Activated T-helper 1 cell treated with anti-CD3 and anti-CD28 coated beads, Interleukin-12 subunit alpha, Interleukin-12 subunit beta, Interleukin-2, Interleukin-4 antibody, amounts not matched to agents 30 ng/mL and 10 ng/mL and 1 ng/mL, durations not matched to agents 14 hours and 24 hours and 36 hours (primary cell): ENCODE data around the gene ABCB10. TPM values are rescaled to one million over a fixed set of nuclear protein-coding genes. Genes with fewer than 3 reads are reported as not detected.
A peak's percentile ranks its signal among the peaks of the same experiment; 100 is the strongest.
"Not testable (repeated sequence)": the region's sequence is repeated elsewhere in the genome, so short reads cannot be mapped to it uniquely, and the experiment has no call there.

ENCODE experiments used
- DNase-seq: peaks from one replicate; pipeline ENCODE4 v3.0.0; 2021; ENCODE audit warnings: low spot score
- H3K27ac Mint-ChIP-seq: one replicate; pipeline ENCODE4 v1.8.0; 2021; ENCODE audit warnings: mild to moderate bottlenecking, mixed read lengths
- H3K27me3 Mint-ChIP-seq: one replicate; pipeline ENCODE4 v1.8.0; 2022; ENCODE audit warnings: mild to moderate bottlenecking, moderate library complexity, mixed read lengths; ENCODE audit not compliant: insufficient read depth
- H3K36me3 Mint-ChIP-seq: one replicate; pipeline ENCODE4 v1.8.0; 2021; ENCODE audit warnings: low read depth, mixed read lengths
- H3K4me1 Mint-ChIP-seq: one replicate; pipeline ENCODE4 v1.8.0; 2021; ENCODE audit warnings: low read depth, mixed read lengths
- H3K4me3 Mint-ChIP-seq: one replicate; pipeline ENCODE4 v1.8.0; 2021; ENCODE audit warnings: mild to moderate bottlenecking, moderate library complexity, mixed read lengths
- H3K9me3 Mint-ChIP-seq: one replicate; pipeline ENCODE4 v1.8.0; 2021; ENCODE audit warnings: mixed read lengths
- intact Hi-C: fragments of 100-400 bp; cut with micrococcal nuclease; formaldehyde crosslinking; loops from one replicate; pipeline ENCODE4 v1.15.1; 2024
- total RNA-seq: library from RNA; stranded (reverse); gene quantifications from 2 replicates; pipeline ENCODE4 v1.2.3, GENCODE V29; 2022

Gene ABCB10
- total RNA-seq, 1 donor from 2014 or later, result 46.2 TPM

DNA sequence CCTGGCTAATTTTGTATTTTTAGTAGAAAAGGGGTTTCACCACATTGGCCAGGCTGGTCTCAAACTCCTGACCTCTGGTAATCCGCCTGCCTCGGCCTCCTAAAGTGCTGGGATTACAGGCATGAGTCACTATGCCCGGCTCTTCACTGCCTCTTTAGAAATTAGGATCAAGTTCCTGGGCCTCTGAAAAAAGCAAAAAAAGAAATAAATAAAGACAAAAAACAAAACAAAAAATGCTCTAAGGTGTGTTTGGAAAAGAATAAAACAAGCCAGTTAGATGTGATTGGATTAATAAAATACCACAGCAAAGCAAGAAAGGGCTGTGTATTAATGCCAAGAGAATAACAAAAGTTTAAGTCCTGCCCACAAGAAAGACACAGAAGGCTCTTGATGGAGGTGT, 4.2 kb upstream of the ABCB10 start:
- no peak overlapping the region for H3K27ac Mint-ChIP-seq
- no peaks in the 10 kb centered on the region for H3K36me3 Mint-ChIP-seq
- peaks cover 5% of the 10 kb centered on the region for H3K27me3 Mint-ChIP-seq
- intact Hi-C loops, result no loop called here
- peaks cover 18% of the 10 kb centered on the region for H3K4me1 Mint-ChIP-seq
- DNase-seq, result no peak
- H3K9me3 Mint-ChIP-seq, result no peaks in the 10 kb centered on the region
- no peak overlapping the region for H3K4me3 Mint-ChIP-seq

DNA sequence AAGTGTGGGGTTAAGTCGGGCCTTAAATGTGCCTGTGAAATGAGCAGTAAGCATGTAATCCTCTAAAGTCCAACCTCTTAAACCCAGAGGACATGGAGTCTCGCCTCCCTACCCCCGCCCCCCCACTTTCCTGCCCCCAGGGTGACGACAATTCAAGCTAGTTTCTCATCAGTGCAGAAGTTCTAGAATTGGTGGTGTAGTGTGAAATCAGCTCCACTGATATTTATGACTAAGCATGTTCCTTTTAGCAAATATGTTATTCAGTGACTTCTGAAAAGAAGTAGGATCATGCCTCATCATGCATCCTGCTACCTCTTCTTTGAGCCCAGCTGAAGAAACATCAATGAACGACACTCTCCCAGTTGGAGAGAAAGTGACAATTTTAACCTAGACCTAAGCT, 2.6 kb upstream of the ABCB10 start:
- H3K4me3 Mint-ChIP-seq, result peak overlapping the region; percentile 24

DNA sequence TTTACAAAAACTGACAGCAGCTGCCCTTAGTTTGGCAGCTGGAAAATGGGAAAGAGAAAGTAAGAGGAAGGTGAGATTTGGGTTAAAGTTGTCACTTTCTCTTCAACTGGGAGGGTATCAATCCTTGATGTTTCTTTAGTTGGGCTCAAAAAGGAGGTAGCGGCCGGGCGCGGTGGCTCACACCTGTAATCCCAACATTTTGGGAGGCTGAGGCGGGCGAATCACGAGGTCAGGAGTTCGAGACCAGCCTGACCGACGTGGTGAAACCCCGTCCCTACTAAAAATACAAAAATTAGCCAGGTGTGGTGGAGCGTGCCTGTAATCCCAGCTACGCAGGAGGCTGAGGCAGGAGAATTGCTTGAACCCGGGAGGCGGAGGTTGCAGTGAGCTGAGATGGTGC, 1.6 kb upstream of the ABCB10 start:
- DNase-seq, H3K36me3 Mint-ChIP-seq, H3K27ac Mint-ChIP-seq, H3K9me3 Mint-ChIP-seq, intact Hi-C loops, H3K27me3 Mint-ChIP-seq: not testable (repeated sequence)
- H3K4me1 Mint-ChIP-seq, result peaks cover 39% of the 10 kb centered on the region
- peak overlapping the region; percentile 33 for H3K4me3 Mint-ChIP-seq

More for the DNA sequence above, 2.6 kb upstream of the ABCB10 start:
- Mint-ChIP-seq H3K27me3 (no peaks in the 10 kb centered on the region), H3K4me1 (peaks cover 33% of the 10 kb centered on the region), H3K36me3 (no peaks in the 10 kb centered on the region), H3K27ac (no peak overlapping the region), H3K9me3 (no peaks in the 10 kb centered on the region)
- intact Hi-C loops, result no loop called here
- DNase-seq, result no peak

DNA sequence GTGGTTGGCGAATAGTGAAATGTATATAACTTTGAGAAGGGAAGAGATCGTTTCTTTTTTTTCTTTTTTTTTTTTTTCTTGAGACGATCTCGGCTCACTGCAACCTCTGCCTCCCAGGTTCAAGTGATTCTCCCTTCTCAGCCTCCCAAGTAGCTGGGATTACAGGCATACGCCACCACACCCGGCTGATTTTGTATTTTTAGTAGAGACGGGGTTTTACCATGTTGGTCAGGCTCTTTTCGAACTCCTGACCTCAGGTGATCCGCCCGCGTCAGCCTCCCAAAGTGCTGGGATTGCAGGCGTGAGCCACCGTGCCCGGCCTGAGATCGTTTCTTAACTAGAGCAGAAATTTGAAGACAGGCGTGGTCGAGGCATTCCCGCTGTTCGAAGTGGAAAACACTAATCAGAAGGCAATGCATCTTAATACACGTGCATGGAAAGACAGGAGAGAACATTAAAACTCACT, 862 bp upstream of the ABCB10 start:
- H3K9me3 Mint-ChIP-seq, H3K27me3 Mint-ChIP-seq, H3K36me3 Mint-ChIP-seq, DNase-seq: not testable (repeated sequence)
- intact Hi-C loops, result loop anchor here (1.0 to 5.0 kb wide), 10 partner anchors 51 to 1103 kb away; partner anchors contain the start of genes CCSAP, COG2, NUP133 and TAF5L
- peaks cover 44% of the 10 kb centered on the region for H3K4me1 Mint-ChIP-seq
- peak overlapping the region; percentile 82 for H3K27ac Mint-ChIP-seq
- peak overlapping the region; percentile 90 for H3K4me3 Mint-ChIP-seq

DNA sequence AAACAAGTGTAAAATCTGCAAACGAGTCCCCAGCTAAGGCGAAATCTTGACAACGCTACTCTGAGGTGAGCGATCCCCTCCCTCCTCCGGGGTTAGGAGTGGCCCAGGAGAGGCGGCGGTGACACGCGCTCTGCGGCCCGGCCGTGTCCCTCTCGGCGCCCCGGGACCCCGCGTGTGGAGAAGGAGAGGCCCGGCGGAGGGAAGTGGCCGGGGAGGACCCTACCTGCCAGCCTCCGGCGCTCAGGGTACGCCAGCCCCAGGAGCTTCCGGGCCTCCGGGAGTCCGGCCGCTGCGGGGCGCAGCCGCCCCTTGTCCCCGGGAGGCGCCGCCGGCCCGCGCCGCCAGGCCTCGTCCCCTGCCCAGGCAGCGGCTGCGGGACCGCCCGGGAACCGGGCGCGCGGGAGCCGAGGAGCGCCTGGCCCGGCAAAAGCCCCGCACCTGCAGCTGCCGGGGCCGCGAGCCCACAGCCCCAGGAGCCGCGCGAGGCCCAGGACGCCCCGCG, 543 bp downstream of the ABCB10 start:
- H3K27ac Mint-ChIP-seq, result peak overlapping the region; percentile 83
- H3K4me3 Mint-ChIP-seq, result peak overlapping the region; percentile 89
- H3K36me3 Mint-ChIP-seq, result peaks cover 11% of the 10 kb centered on the region
- intact Hi-C loops, result loop anchor here (1.0 to 5.0 kb wide), 8 partner anchors 16 to 1101 kb away; partner anchors contain the start of genes CCSAP and COG2
- peaks cover 50% of the 10 kb centered on the region for H3K4me1 Mint-ChIP-seq
- no peaks in the 10 kb centered on the region for H3K27me3 Mint-ChIP-seq
- H3K9me3 Mint-ChIP-seq, result no peaks in the 10 kb centered on the region
- DNase-seq, result peak; percentile 32

DNA sequence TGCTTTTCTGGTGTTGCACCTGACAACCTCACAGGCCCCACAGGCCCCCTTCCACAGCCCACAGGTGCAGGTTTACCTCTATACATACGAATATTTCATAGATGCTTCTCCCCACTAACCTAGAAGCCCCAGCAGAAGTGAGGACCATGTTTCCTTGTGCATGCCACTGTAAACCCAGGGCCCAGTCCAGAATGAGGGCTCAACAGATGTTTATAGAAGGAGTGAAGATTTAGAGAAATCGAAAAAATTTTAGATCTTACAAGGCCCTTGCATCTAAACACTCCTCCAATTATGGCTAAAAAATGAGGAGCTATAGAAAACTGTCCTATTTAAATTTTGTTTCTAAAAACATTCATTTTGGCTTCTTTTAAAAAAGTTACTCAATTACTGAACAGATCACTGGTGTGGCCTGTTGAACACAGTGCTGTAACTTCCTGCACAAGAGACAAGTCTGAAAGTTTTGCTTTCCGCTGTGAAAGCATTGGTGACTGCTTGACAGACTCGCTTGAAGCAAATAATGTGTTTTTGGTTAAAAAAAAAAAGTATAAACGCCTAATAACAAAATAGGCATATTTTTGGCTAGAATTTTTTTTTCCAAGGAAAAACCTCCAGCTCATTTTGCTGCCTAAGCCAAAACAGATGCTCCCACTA, 1.2 kb downstream of the ABCB10 start:
- Mint-ChIP-seq H3K4me1 (peaks cover 55% of the 10 kb centered on the region), H3K27me3 (no peaks in the 10 kb centered on the region), H3K4me3 (peak overlapping the region; percentile 89), H3K27ac (peak overlapping the region; percentile 83), H3K9me3 (no peaks in the 10 kb centered on the region), H3K36me3 (peaks cover 11% of the 10 kb centered on the region)
- intact Hi-C loops, result loop anchor here (5.0 kb wide), 4 partner anchors 300 to 1085 kb away; partner anchors contain the start of gene COG2
- DNase-seq, result peak; percentile 11

DNA sequence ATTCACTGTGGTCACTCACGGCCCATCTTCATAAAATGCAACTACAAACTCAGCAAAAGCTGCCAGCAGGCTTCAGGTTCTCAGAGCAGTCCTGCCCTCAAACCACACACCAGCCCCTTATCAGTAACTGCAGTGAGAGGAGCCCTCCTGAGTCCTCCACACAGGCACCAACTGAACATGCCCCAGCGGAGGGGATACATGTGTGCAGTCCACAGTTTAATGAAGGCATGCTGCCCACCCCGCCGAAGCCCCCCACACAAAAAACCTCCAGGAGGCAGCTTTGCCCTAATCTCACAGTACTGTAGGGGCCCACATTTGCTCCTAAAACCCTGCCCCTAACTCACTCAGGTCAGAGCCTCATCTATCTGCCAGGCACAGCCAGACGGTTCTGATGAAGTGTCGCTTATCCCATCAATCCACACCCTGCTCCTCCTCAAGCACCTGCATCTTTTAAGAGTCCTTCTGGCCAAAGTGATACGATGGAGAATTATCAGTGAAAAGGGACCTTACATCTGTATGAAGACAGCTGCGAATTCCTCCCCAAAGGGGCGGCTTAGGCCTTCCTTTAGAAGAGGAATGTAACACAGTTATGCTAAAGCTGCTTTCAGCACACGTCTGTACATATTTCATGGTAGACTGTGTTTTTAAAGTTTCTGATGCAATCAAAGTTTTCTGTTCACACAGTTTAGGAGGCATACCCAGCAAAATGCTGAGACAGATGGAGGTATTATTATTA, 3.5 kb downstream of the ABCB10 start:
- Mint-ChIP-seq H3K36me3 (peaks cover 14% of the 10 kb centered on the region), H3K9me3 (no peaks in the 10 kb centered on the region), H3K27me3 (no peaks in the 10 kb centered on the region), H3K27ac (no peak overlapping the region), H3K4me3 (no peak overlapping the region), H3K4me1 (peaks cover 58% of the 10 kb centered on the region)
- no peak for DNase-seq
- intact Hi-C loops, result loop anchor here (5.0 kb wide), 4 partner anchors 298 to 1087 kb away; partner anchors contain the start of gene COG2

DNA sequence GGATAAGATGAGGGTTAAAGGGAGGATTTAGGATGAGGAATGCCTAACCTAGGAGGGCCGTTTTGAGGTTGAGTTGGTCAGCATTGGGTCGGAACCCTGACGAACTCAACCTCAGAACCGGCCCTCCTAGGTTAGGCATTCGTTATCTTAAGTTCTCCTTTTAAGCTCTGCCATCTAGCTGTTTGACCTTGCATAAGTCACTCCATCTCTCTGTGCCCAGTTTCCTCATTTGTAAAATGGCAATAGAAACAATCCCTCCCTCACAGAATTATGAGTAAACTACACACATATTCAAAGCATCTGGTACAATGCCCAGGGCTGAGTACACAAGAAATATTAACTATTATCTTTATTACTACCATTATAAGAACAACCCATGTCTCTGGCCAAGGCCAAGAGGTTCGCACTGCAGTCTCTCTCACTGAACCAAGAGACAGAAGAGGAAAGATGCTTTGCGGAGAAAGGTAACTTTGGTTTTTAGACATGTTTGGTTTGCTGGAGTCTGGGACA, 4.8 kb downstream of the ABCB10 start:
- Mint-ChIP-seq H3K4me3 (no peak overlapping the region), H3K36me3 (peaks cover 24% of the 10 kb centered on the region), H3K27me3 (no peaks in the 10 kb centered on the region), H3K9me3 (no peaks in the 10 kb centered on the region), H3K4me1 (peaks cover 61% of the 10 kb centered on the region), H3K27ac (peak overlapping the region; percentile 67)
- DNase-seq, result no peak
- intact Hi-C loops, result no loop called here

DNA sequence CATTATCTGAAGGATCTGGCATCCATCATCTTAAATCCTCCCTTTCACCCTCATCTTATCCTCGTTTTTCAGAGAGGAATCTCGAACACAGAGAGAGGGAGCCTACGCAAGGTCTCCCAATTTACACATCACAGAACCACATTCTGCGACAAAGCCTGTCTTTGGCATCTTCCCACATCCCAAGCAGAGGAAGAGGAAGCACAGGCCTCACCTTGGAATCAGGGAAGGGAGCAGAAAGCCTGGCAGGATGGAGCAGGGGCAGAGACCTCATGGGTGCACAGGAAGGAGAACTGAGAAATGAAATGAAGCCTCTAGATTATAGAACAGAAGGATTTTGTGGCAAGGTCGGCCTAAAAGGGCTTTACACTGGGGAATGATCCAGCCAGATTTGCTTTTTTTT, 5.8 kb downstream of the ABCB10 start:
- peaks cover 61% of the 10 kb centered on the region for H3K4me1 Mint-ChIP-seq
- H3K4me3 Mint-ChIP-seq, result no peak overlapping the region
- no peak overlapping the region for H3K27ac Mint-ChIP-seq
- peaks cover 28% of the 10 kb centered on the region for H3K36me3 Mint-ChIP-seq
- no peaks in the 10 kb centered on the region for H3K27me3 Mint-ChIP-seq
- intact Hi-C loops, result no loop called here
- H3K9me3 Mint-ChIP-seq, result no peaks in the 10 kb centered on the region
- DNase-seq, result no peak

DNA sequence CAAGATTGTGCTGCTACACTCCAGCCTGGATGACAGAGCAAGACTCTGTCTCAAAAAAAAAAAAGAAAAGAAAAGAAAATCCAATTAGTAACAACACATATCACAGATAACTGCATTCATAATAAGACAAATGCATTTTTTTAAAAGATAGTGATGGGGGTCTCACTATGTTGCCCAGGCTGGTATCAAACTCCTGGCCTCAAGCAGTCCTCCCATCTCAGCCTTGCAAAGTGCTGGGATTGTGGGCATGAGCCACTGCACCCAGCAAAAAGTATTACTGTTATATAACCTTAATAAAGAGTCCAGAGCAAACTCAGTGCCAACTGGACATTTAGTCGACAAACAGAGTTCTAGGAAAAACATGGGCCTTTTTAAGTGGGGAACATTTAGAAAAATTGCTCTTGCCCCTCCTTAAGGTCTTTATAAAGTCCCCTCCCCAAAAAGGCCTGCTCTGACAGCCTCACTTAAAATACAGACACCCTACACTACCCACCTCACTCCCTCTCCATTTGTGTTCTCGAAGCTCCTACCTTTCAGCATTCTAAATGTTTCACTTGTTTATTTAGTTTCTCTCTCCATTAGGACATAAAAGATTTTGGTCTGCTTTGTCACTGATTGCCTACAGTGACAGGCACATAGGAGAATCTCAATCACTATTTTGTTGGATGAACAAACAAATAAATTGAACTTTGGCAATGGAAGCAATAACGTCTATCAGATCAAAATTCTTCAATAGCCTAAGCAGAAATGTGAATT, 7.5 kb downstream of the ABCB10 start:
- intact Hi-C loops, result no loop called here
- peak overlapping the region; percentile 14 for H3K27ac Mint-ChIP-seq
- H3K36me3 Mint-ChIP-seq, result peaks cover 28% of the 10 kb centered on the region

DNA sequence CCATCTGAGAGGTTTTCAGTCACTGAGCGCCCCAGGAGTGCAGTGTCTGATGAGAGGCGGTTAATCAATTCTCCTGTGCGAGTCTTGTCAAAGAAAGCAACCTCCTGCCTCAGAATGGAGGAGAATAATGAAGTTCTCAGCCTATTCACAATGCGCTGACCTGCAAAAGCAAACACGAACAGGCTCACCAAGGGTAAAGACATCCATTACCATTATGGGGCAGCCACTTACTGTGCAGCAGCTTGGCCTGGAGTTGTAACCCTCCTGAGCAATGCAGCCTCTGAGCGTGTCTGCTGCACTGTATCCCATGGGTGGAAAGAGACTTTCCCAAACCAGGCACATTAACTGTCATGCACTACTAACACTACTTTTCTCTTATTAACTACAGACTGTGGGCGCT, 11.0 kb downstream of the ABCB10 start:
- intact Hi-C loops, result no loop called here
- Mint-ChIP-seq H3K36me3 (peaks cover 48% of the 10 kb centered on the region), H3K27ac (no peak overlapping the region), H3K27me3 (peaks cover 2% of the 10 kb centered on the region), H3K4me1 (peaks cover 52% of the 10 kb centered on the region), H3K4me3 (no peak overlapping the region), H3K9me3 (no peaks in the 10 kb centered on the region)
- no peak for DNase-seq

More for the DNA sequence above, 7.5 kb downstream of the ABCB10 start:
- Mint-ChIP-seq H3K27me3 (no peaks in the 10 kb centered on the region), H3K4me1 (peaks cover 44% of the 10 kb centered on the region), H3K9me3 (no peaks in the 10 kb centered on the region), H3K4me3 (no peak overlapping the region)
- no peak for DNase-seq

DNA sequence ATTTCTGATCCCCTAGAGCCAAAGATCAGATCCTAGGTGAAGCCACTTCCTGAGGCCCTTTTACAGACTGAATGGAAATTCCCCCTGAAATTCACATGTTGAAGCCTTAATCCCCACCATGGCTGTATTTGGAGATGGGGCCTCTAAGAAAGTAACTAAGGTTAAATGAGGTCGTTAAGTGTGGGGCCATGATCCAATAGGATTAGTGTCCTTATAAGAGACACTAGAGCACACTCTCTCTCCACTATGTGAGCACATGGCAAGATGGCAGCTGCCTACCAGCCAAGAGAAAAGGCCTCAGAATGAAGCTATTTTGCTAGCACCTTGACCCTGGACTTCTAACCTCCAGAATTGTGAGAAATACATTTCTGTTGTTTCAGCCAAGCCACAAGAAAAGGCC, 13.9 kb downstream of the ABCB10 start:
- Mint-ChIP-seq H3K27ac (peak overlapping the region; percentile 71), H3K4me1 (peaks cover 42% of the 10 kb centered on the region), H3K9me3 (no peaks in the 10 kb centered on the region), H3K36me3 (peaks cover 55% of the 10 kb centered on the region), H3K4me3 (no peak overlapping the region), H3K27me3 (peaks cover 2% of the 10 kb centered on the region)
- intact Hi-C loops, result loop anchor here (5.0 kb wide), 1 partner anchor 558 kb away; no protein-coding TSS in a partner anchor
- DNase-seq, result no peak
